ENCODE measurements around the gene GRAMD4. TPM values are rescaled to one million over a fixed set of nuclear protein-coding genes. Genes with fewer than 3 reads are reported as not detected.
"Not testable (repeated sequence)": the region's sequence is repeated elsewhere in the genome, so short reads cannot be mapped to it uniquely, and the experiment has no call there.

GRAMD4 gene
- total RNA-seq, 1 donor from 2014 or later: 87.1 TPM

DNA sequence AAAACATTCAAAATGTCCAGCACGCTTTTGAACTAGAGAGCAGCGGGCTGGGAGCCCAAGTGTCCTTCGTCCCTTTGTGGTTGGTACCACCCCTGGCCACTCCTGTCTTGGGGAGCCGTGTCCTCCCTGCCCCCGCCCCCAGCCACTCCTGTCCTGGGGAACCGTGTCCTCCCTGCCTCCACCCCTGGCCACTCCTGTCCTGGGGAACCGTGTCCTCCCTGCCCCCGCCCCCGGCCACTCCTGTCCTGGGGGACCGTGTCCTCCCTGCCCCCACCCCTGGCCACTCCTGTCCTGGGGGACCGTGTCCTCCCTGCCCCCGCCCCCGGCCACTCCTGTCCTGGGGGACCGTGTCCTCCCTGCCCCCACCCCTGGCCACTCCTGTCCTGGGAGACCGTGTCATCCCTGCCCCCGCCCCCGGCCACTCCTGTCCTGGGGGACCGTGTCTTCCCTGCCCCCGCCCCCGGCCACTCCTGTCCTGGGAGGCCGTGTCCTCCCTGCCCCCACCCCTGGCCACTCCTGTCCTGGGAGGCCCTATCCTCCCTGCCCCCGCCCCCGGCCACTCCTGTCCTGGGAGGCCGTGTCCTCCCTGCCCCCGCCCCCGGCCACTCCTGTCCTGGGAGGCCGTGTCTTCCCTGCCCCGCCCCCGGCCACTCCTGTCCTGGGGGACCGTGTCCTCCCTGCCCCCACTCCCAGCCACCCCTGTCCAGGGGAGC is 14.9 kb downstream of the GRAMD4 start:
- H3K36me3 Mint-ChIP-seq (ENCODE audit: low read depth); H3K27me3 Mint-ChIP-seq (ENCODE audit: insufficient read depth); H3K9me3 Mint-ChIP-seq; intact Hi-C loops (cut with micrococcal nuclease); H3K27ac Mint-ChIP-seq; H3K4me3 Mint-ChIP-seq; H3K4me1 Mint-ChIP-seq (ENCODE audit: low read depth); DNase-seq (ENCODE audit: low spot score): not testable (repeated sequence)

DNA sequence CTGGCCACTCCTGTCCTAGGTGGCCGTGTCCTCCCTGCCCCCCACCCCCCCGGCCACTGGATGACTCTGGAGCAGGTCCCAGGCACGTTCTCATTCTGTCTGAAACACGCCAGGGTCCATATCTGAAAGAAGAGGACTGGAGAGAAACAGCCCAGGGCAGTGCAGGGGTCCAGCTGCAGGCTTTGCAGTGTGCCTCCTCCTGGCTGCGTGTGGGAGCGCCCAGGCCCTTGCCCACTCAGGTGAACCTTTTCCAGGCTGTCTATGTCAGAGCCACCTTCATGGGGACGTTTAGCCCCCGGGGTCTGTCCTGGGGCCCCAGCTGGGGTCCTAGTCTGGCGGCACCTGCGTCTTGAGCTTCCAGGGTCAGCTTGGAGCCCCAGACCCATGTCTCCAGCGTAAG is 15.6 kb downstream of the GRAMD4 start:
- intact Hi-C loops (cut with micrococcal nuclease): no loop called here
- no peak overlapping the region for H3K4me3 Mint-ChIP-seq
- H3K27ac Mint-ChIP-seq: no peak overlapping the region
- DNase-seq (ENCODE audit: low spot score): no peak
- H3K9me3 Mint-ChIP-seq: no peaks in the 10 kb centered on the region
- H3K36me3 Mint-ChIP-seq (ENCODE audit: low read depth): peaks cover 3% of the 10 kb centered on the region
- H3K4me1 Mint-ChIP-seq (ENCODE audit: low read depth): no peaks in the 10 kb centered on the region
- no peaks in the 10 kb centered on the region for H3K27me3 Mint-ChIP-seq (ENCODE audit: insufficient read depth)

DNA sequence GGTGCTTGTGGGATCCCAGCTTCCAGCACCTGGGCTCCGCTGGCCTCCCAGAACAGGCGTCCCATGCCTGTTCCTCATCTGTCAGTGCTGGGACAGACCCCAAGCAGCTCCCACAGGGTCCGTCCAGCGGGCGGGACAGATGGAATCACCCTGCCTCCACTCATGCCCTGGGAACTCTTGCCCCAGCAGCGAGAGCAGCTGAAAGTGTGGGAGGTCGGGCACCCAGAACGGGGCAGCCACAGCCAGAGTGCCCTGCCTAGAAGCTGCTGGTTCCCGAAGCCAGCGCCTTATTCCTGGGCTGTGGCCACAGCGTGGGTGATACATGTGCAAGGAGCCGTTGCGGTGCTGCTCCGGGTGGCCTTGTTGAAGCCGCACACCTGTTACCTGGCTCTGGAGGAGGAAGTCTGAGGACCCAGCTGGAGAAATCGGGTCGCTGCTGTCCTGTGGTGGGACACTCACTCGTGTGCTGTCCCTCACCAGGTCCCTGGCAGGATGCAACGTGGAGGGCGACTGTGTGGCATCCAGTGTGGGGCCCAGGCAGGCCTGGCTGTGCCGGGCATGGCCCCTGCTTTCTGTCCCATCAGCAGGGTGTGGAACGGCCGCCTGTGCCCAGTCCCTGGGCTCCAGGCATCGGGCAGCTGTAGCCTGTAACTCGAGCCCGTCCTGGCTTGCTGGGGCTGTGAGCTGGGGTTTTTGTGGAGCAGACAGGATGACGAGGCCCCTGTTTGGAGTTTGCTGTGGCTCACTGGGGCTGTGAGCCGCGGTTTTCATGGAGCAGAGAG is 16.2 kb downstream of the GRAMD4 start:
- H3K4me3 Mint-ChIP-seq: no peak overlapping the region
- no peaks in the 10 kb centered on the region for H3K27me3 Mint-ChIP-seq (ENCODE audit: insufficient read depth)
- no peaks in the 10 kb centered on the region for H3K4me1 Mint-ChIP-seq (ENCODE audit: low read depth)
- intact Hi-C loops (cut with micrococcal nuclease): no loop called here
- no peak for DNase-seq (ENCODE audit: low spot score)
- H3K9me3 Mint-ChIP-seq: no peaks in the 10 kb centered on the region
- H3K36me3 Mint-ChIP-seq (ENCODE audit: low read depth): peaks cover 5% of the 10 kb centered on the region
- H3K27ac Mint-ChIP-seq: no peak overlapping the region

DNA sequence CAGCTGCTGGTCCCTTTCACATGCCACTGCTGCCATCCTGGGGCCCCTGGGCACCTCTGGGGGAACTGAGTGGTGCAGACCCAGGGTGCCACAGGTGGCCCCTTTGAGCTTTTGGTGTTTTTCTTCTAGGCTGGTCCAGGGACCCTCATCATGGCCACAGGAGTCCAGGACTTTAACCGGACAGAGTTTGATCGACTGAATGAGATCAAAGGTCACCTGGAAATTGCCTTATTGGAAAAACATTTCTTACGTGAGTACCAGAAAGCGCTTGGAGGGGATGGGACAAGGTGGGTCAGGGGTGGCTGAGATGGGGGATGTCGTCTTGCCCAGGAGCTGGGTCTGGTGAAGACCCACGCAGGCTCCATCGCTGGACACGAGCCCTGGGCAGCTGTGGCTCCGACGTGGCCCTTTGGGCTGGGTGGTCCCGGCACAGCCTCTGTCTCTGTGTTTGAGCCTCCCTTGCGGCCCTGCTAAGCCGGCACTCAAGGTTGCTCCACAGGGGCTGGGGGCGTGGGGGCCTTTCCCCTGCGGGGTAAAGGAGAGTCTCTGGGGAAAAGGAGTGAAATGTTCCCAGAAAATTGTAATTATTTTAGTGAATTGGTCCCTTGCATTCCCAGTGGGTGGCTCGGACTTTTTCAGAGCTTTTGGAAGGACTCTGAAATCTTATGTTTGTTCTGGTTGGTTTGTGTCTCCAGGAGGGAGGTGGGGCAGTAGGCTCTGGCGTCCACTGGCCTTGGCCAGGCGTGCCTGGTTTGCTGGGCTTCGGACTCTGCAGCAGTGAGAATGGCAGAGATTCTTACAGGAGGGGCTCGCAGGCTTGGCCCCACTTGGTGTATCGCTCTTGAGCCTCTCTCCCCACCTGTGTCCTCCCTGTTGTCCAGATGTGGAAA is 17.8 kb downstream of the GRAMD4 start:
- Mint-ChIP-seq H3K4me3 (no peak overlapping the region), H3K4me1 (ENCODE audit: low read depth) (peaks cover 3% of the 10 kb centered on the region), H3K27ac (no peak overlapping the region), H3K36me3 (ENCODE audit: low read depth) (peaks cover 9% of the 10 kb centered on the region), H3K27me3 (ENCODE audit: insufficient read depth) (no peaks in the 10 kb centered on the region), H3K9me3 (peaks cover 3% of the 10 kb centered on the region)
- DNase-seq (ENCODE audit: low spot score): no peak
- intact Hi-C loops (cut with micrococcal nuclease): no loop called here

DNA sequence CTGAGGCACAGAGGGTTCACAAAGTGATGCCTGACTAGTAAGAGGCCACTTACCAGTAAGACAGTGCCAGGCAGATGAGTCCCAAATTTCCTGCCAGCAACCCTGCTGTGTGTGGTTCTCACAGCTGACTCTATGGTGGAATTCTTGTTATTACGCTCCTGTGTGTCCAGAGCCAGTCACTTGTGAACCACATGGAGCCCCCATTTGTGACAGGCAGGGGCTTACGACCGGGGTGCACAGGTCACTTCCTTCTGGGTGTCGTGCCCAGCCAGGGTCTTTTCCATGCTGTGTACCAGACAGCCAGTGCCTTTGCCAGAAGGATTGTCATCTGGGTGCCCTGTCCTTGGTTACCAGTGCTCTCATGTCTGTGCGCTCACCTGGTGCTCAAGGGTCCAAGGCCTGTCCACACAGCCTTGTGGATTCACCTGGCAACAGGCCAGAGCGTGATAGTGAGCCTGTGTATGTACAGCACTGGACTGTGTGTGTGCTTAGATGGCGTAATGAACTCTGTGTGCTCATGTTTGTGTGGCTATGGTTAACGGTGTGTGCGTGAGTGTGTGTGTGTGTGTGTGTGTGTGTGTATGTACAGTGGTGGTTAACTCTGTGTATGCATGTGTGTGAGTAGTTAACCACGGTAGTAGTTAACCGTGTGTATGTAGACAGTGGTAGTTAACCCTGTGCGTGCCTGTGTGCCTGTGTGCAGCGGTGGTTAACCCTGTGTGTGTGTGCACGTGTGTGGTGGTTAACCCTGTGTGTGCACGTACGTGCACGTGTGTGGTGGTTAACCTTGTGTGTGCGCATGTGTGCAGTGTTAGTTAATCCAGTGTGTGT is 18.6 kb downstream of the GRAMD4 start:
- Mint-ChIP-seq H3K27ac (no peak overlapping the region), H3K27me3 (ENCODE audit: insufficient read depth) (no peaks in the 10 kb centered on the region), H3K4me3 (no peak overlapping the region), H3K9me3 (peaks cover 7% of the 10 kb centered on the region), H3K4me1 (ENCODE audit: low read depth) (peaks cover 11% of the 10 kb centered on the region), H3K36me3 (ENCODE audit: low read depth) (peaks cover 13% of the 10 kb centered on the region)
- DNase-seq (ENCODE audit: low spot score): no peak
- intact Hi-C loops (cut with micrococcal nuclease): no loop called here

DNA sequence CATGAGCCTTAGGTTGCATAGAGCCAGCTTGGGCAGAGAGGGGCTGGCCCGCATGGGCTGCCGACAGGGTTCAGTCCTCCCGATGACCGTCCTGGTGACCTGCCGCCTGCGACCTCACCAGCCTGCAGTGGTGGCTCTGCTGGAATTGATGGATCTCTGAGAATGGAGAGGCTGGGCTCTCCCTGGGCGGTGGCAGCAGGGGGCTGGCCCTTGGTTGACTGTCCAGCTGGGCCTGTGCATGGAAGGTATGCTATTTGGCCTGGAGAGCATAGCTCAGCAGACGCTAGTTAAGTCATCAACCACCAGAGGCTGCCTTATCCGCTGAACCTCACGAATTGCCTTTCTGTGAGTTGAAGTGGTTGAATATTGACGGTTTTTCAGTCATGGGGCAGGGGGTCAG is 19.7 kb downstream of the GRAMD4 start:
- no peak for DNase-seq (ENCODE audit: low spot score)
- Mint-ChIP-seq H3K36me3 (ENCODE audit: low read depth) (peaks cover 19% of the 10 kb centered on the region), H3K27ac (no peak overlapping the region), H3K4me3 (no peak overlapping the region), H3K4me1 (ENCODE audit: low read depth) (peaks cover 18% of the 10 kb centered on the region), H3K9me3 (peaks cover 7% of the 10 kb centered on the region), H3K27me3 (ENCODE audit: insufficient read depth) (no peaks in the 10 kb centered on the region)
- intact Hi-C loops (cut with micrococcal nuclease): no loop called here

DNA sequence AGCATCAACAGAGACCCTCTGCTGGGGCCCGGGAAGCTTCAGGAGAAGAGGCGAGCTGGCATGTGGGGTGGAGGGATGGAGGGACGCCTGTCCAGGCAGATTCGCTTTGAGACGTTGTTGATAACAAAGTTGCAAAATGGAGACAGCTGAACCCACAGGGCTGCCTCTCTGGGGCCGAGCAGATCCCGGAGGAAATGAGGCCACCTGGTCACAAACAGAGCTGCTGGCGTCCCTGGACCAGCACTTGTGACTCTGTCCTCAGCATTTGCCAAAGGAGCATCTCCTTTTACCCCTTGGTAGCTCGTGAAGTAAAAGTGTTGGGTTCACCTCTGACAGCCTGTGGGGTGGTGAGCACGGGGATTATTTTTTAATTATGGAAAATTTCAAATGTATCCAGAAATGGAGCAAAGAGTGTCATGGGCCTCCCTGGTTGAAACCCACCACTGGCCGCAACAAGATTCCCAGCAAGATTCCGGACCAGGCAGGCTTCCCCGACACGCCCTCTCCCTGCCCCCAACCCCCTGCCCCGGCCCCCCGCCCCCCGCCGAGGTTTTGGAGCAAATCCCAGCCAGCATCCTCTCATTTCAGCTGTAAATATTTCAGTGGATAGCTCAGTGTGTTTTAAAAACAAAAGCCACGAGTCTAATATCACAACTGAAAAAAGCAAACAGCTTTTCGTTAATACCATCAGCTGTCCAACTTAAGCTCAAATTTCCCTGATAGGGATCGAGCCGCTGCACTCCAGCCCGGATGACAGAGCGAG is 20.3 kb downstream of the GRAMD4 start:
- H3K4me1 Mint-ChIP-seq (ENCODE audit: low read depth): peaks cover 18% of the 10 kb centered on the region
- H3K36me3 Mint-ChIP-seq (ENCODE audit: low read depth): peaks cover 19% of the 10 kb centered on the region
- no peaks in the 10 kb centered on the region for H3K27me3 Mint-ChIP-seq (ENCODE audit: insufficient read depth)
- no peak for DNase-seq (ENCODE audit: low spot score)
- H3K4me3 Mint-ChIP-seq: no peak overlapping the region
- H3K27ac Mint-ChIP-seq: no peak overlapping the region
- peaks cover 7% of the 10 kb centered on the region for H3K9me3 Mint-ChIP-seq
- intact Hi-C loops (cut with micrococcal nuclease): no loop called here

DNA sequence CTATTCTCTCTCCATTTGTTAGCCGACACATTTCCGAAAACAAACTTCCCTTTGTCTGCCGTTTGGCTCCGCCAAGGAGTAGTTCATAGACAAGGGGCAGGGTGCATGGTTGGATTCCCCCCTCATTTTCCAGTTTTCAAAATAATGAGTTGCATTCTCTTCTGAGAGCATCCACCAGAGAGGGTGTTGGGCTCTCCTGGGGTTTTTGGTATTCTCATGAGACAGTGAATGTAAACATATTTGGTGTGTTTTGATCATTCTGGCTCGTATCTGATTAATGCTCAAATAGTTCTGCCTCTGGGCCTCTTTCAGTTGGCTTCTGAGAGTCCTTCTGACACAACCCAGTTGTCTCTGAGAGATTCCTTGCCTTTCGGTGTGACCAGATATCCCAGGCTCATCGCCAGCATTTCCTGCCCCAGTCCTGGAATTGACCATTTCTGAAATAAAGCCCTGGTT is 21.7 kb downstream of the GRAMD4 start:
- intact Hi-C loops (cut with micrococcal nuclease): no loop called here
- Mint-ChIP-seq H3K27ac (no peak overlapping the region), H3K4me3 (no peak overlapping the region), H3K27me3 (ENCODE audit: insufficient read depth) (no peaks in the 10 kb centered on the region), H3K4me1 (ENCODE audit: low read depth) (peaks cover 22% of the 10 kb centered on the region), H3K9me3 (peaks cover 7% of the 10 kb centered on the region), H3K36me3 (ENCODE audit: low read depth) (peaks cover 19% of the 10 kb centered on the region)
- no peak for DNase-seq (ENCODE audit: low spot score)

DNA sequence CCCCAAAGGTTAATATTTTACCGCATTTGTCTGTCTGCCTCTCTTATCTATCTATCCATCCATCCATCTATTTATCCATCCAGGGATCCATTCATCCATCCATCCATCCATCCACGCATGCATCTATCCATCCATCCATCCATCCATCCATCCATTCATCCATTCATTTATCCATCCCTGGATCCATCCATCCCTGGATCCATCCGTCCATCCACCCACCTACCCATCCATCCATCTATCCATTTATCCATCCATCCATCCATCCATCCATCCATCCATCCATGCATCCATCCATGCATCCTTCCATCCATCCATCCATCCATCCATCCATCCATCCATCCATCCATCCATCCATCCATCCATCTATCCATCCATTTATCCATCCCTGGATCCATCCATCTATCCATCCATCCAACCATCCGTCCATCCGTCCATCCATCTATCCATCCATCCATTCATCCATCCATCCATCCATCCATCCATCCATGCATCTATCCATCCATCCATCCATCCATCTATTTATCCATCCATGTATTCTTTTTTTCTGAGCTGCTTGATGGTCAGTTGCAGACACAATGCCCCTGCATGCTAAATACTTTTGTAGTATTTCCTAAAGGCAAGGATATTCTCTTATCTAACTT is 22.8 kb downstream of the GRAMD4 start:
- peaks cover 19% of the 10 kb centered on the region for H3K36me3 Mint-ChIP-seq (ENCODE audit: low read depth)
- H3K27me3 Mint-ChIP-seq (ENCODE audit: insufficient read depth); H3K9me3 Mint-ChIP-seq; DNase-seq (ENCODE audit: low spot score); intact Hi-C loops (cut with micrococcal nuclease); H3K4me3 Mint-ChIP-seq: not testable (repeated sequence)
- peaks cover 22% of the 10 kb centered on the region for H3K4me1 Mint-ChIP-seq (ENCODE audit: low read depth)
- peak overlapping the region; percentile 52 for H3K27ac Mint-ChIP-seq

DNA sequence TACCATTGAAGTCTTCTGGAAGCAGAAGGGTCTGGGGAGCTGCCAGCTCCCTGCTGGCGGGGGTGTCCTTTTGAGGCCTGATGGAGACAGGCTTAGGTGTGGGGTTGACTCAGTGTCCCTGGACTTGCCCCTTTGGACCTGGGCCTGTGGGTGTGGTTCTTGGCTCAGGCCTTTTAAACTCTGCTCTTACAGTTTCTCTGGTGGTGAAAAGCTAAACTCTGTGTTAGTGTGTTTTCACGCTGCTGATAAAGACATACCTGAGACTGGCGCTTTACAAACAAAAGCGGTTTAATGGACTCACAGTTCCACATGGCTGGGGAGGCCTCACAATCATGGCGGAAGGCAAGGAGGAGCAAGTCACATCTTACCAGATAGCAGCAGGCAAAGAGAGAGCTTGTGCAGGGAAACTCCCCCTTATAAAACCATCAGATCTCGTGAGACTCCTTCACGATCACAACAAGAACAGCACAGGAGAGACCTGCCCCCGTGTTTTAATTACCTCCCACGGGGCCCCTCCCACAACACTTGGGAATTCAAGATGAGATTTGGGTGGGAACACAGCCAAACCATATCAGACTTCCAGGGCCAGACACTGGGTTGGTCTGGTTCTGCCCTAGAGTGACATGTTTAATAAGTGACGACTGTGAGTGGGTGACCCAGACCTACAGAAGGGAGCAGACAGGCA is 26.5 kb downstream of the GRAMD4 start:
- peaks cover 17% of the 10 kb centered on the region for H3K36me3 Mint-ChIP-seq (ENCODE audit: low read depth)
- peaks cover 39% of the 10 kb centered on the region for H3K4me1 Mint-ChIP-seq (ENCODE audit: low read depth)
- no peaks in the 10 kb centered on the region for H3K27me3 Mint-ChIP-seq (ENCODE audit: insufficient read depth)
- intact Hi-C loops (cut with micrococcal nuclease): no loop called here
- DNase-seq (ENCODE audit: low spot score): no peak
- no peak overlapping the region for H3K27ac Mint-ChIP-seq
- peaks cover 7% of the 10 kb centered on the region for H3K9me3 Mint-ChIP-seq
- H3K4me3 Mint-ChIP-seq: no peak overlapping the region

DNA sequence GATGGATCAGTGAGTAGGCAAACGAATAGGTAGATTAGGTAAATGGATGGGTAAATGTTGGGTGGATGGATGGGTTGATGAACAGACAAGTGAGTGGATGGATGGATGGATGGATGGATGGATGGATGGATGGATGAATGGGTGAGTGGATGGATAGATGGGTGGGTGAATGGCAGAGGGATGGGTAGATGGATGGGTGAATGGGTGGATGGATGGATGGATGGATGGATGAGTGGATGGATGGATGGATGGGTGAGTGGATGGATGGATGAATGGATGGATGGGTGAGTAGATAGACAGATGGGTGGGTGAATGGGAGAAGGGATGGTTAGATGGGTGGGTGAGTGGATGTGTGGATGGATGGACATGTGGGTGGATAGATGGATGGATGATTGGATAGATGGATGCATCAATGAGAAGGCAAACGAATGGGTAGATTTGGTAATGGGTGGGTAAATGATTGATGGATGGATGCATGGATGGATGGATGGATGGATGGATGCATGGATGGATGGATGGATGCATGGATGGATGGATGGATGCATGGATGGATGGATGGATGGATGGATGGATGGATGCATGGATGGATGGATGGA is 28.1 kb downstream of the GRAMD4 start:
- H3K9me3 Mint-ChIP-seq; H3K4me3 Mint-ChIP-seq; H3K27ac Mint-ChIP-seq; H3K27me3 Mint-ChIP-seq (ENCODE audit: insufficient read depth); DNase-seq (ENCODE audit: low spot score); intact Hi-C loops (cut with micrococcal nuclease): not testable (repeated sequence)
- H3K36me3 Mint-ChIP-seq (ENCODE audit: low read depth): peaks cover 13% of the 10 kb centered on the region
- peaks cover 45% of the 10 kb centered on the region for H3K4me1 Mint-ChIP-seq (ENCODE audit: low read depth)
